GM18907 (cell line): Measurements from ENCODE around the gene SMOC1.

Experiments used
- ATAC-seq: cut with Tn5 transposase; IDR thresholded peaks from one replicate; pipeline ENCODE4 v1.9.1; 2021; ENCODE audit warnings: mild to moderate bottlenecking, moderate library complexity; ENCODE audit not compliant: unreplicated experiment

Gene SMOC1

DNA sequence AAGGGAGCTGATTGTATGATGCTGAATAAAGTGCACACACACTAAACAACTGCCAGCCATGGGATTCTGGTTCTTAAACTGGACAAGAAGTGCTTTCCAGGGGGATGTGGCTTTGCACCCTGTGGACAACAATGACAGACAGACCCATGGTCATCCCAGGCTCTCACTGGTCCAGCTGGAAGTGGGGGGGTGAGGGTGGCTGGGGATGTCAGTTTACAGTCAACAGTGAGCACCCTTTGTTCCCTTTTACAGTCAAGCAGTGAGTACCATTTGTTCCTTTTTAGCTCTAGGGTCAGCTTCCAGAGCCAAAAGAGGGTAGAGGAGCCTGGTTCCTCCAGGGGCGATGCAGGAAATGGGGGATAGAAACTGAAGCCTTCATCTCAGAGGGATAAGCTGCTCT, 100.7 kb downstream of the SMOC1 start:
- ATAC-seq = no peak

DNA sequence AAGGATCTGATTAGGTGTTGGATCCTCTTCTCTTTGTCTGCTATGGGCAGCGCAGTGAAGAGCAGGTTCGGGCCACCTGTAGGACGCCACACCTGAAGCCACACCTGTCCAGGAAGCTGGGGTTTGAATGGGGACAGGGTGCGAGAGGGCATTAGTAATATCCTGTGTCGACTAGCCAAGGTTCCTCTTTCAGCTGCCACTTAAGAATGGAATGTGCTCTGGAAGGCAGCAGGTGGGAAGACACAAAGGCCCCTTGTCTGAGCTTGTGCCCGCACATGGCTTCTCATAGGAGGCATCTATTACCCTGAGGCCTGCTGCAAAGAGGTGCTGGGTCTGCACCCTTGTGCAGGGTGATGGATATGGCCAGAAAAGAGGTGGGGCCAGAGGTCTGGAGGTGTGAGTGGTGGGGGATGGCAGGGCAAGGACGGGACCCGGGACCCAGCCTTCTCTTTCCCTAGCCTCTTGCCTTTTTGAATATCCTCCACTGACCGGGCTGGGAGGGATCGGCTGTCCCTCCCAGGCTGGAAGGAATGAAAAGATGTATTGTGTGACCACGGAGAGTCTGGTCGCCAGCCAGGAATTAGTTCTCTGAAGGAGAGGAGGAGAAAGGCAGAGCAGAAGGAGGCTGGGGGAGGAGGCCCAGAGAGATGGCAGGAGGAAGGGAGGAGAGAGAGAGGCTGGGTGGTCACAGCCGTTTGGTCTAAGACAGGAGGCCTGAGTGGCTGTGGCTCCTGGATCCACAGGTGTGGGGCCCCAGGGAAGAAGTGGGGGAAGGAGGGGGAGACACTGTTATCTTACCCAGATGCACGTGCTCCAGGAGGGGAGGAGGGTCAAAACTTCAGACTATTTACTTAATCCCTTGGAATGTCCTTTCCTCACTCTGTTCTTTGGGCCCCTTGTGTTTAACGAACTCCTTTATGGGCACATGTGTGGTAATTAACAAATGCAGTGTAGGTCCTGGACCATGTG, 101.5 kb downstream of the SMOC1 start:
- no peak for ATAC-seq

DNA sequence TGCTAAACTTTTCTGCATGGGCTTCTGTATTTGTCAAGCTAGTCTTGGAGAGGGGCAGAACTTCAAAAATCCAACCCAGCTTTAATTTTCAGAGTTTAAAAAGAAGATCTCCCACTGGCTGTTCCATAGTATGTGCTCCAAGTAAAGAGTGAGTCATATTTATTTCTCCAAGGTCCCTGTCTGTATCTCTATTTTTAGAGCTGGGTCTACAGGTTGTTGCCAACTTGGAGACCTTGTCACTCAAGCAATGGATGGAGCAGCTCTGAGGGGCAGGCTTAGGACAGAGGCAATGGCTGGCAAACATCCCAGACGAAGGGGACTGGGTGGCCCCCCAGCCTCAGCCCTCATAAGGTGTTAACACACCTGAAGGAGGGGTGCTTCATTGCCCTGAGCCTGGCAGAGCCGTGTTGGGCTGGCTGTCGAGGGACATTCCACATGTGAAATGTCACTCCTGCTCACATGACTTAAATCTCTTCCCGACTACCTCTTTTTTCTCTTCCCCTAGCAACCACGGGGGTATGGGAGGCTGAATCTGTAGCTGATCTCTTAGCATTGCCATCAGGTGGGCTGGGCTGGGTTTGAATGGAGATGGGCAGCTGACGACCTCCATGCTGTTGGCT, 103.1 kb downstream of the SMOC1 start:
- no peak for ATAC-seq

DNA sequence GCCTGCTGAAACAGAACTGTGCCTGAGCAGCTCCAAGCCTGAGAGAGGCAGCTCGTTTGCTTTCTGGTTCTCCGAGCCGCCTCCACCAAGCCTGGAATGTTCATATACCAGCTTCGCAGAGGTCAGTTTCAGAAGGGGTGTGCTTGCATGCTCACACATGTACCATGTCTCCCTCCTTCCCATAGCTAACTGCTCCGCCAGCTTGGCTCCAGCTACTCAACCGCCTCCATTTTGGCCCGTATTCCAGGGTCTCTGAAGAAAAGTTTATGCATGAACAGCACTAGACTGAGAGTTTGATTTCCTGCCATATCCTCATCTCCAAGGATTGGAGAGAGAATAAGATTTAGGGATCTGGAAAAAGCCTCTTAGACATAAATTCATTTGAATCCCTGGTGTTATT, 103.7 kb downstream of the SMOC1 start:
- no peak for ATAC-seq

DNA sequence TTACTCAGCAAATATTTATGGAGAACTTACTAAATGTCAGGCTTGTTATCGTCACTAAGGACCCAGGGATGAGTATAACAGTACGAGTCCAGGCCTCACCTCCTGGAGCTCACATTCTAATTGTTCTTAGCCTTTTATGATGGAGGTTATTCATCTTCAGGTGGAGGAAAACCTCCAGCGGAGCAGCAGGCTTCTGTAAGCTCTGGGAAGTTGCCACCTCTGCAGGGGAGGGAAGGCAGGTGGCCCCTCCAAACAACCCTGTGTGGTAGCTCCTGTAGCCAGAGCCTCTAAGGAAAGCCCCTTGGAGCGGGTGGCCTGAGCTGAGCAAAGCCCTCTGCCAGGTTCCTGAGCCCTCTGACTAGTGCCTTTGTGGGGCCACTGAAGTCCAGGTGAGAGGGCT, 104.1 kb downstream of the SMOC1 start:
- no peak for ATAC-seq

DNA sequence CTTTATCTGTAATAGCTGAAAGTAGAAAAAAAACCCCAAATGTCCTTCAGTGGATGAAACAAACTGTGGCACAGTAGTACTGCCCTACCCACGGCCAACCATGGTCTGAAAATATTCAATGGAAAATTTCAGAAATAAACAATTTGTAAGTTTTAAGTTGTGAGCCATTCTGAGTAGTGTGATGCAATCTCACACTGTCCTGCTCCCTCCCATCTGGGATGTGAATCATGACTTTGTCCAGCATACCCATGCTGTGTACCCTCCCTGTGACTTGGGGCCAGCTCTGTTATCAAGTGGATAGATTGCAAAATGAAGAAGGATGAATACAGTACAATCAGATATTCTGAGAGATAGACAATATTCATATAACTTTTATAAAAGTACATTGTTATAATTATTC, 106.2 kb downstream of the SMOC1 start:
- no peak for ATAC-seq

DNA sequence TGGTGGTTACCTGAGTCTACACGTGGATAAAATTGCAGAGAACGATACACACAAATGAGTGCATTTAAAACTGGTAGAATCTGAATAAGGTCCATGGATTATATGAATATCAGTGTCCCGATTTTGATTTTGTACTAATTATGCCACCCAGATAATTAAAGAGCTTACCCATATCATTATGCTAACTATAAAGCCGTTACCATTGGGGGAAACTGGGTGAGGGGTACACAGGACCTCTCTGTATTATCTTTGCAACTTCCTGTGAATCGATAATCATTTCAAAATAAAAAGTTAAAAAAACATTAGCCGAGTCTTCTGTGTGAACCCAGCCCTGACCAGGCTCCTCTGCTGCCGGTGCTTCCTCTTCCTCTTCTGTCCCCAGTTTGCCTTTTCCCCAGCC, 107.1 kb downstream of the SMOC1 start:
- no peak for ATAC-seq

DNA sequence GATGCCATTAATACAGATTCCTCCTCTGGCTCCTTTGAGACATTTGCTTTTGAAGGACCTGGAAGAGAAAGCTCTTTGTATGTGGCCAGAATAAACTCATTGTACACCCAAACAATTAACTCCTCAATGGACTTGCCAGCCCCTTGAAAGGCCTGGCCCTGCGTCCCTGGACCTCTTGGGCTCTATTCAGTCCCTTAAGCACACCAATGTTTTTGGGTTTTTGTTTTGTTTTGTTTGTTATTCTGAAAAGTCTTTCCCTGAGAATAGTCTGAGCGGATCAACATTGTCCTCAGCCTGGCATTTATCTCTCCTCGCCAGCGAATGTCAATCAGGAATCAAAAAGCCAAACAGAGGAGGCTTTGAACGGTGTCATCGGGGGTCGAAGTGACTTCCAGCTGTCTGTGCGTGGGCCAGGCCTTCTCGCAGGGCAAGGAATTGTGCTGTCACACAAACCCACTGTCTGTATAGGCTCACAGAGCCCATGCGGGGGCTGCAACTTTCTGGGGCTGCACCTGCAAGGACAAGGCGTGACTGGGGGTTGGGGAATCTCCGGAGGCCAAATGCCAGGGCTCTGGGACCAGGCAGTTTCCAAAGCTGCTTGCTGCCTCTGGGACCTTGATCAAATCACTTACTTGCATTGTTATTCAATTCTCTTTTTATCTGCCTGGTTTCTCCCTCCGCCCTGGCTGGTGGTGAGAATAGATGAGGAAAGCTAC, 108.3 kb downstream of the SMOC1 start:
- no peak for ATAC-seq

DNA sequence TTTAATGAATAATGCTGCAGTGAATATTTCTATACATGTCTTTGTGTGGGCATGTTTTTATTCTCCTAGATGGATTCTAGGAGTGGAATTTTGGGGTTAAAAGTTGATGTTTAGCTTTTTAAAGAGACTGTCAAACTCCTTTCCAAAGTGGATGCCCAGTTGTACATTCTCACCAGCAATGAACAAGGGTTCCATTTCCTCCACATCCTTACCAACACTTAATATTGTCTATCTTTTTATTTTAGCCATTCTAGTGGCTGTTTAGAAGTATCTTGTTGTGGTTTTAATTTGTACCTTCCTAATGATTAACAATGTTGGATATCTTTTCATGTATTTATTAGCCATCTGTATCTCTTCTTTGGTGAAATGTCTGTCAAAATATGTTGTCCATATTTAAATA, 109.8 kb downstream of the SMOC1 start:
- no peak for ATAC-seq

DNA sequence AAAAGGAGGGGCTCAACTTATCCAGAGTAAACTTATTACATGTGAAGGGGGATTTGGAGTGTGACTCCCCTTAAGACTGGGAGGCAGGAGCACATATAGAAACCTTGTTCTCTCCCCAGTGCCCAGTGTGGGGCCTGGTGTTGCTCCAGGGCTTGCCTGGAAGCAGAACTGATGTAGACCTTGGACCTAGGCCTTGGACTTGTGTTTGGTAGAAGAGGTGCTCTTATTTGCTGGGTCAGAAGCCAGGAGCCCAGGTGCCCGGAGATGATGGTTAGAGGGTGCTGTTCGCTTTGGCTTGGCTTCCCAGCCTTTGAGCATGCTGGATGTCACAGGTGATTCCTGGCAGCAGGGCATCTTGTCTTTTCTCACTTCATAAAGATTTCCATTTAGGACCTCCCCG, 110.4 kb downstream of the SMOC1 start:
- ATAC-seq = no peak

DNA sequence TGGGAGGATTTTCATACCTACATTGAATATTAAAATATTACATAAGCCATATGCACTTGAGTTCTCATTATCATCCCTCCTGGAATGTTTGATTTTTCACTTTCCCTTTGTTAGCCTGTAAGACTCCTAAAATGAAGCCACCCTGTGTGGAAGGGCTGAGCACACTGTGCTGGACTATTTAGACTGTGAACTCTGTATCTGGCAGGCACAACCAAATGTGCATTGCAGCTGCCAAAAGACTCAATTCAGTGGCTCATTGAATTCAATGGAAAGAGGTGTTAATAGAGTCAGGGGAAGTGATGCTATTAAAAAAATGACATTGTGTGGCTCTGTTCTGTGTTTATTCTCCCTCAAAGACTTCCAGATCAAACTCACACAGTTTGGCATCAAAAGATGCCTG, 111.1 kb downstream of the SMOC1 start:
- ATAC-seq = no peak

DNA sequence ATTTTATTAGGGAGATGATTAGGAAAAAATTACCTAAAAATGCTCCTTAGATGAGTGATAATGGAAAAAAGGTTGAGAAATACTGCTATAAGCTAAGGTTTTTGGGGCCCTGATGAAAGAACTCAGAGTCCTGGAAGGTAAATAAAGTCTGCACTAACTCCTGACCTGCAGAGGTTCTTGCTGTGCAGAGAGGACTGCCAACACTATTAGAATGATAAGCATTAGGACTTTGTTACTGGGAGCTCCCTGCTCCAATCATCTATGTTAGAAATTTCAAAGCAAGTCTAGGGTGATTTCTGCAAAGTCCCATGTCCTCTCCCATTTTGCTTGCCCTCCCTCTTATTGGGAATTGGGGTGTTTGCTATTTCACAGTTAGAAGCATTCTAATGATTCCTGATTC, 112.2 kb downstream of the SMOC1 start:
- ATAC-seq = no peak

DNA sequence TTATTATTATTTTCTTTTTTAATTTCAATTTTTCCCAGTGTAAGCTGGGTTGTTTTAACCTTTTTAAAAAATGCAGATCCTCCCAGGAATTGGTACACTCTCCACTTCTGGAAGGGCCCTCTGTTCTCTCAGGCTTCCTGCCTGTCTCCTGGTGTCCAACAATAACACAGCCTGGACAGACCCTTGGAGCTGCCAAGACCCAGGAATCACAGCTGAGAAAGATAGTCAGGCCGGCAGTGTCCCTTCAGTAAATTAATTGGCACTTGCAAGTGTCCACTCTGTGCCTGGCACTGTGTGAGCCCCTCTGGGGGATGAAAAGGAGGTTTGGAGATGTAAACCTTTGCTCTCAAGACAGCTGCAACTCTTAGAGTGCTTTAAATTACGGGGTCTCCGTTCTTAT, 113.3 kb downstream of the SMOC1 start:
- ATAC-seq = no peak

DNA sequence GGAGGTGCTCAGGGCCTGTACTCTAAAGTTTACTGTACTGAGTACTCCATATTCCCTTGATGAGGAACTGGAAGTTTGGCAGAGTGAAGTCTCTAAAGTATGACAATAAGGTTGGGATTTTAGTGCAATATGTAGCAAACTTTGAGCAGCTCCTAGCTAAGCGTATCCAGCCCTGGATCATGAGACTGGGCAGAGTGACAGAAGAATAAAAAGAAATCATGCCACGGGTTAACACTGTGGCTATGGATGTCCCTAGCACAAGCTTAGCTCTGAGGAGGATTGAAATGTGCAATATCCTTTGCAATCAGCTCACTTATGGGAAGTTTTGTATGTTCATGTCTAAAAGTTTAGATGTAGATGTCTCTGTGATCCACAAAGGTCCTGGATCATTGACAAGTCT, 114.1 kb downstream of the SMOC1 start:
- ATAC-seq = no peak

DNA sequence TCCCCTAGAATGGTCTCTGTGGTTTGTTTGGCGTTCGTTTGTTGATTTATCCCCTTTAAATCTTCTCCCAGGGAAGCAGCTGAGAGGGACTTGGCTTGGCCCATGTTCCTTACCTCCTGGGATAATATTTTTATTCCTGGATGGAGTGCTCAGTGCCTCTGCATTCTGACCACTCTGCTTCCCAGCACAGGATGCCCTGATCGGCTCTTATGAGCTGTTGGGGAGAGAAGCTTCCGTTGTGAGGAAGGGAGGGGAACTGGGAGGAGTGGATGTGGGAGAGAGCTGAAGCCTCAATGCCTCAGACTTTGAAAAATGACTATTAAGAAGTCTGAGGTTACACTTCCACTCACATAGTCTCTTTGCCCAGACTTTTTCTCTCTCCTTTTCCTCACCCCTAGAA, 114.8 kb downstream of the SMOC1 start:
- ATAC-seq = no peak

DNA sequence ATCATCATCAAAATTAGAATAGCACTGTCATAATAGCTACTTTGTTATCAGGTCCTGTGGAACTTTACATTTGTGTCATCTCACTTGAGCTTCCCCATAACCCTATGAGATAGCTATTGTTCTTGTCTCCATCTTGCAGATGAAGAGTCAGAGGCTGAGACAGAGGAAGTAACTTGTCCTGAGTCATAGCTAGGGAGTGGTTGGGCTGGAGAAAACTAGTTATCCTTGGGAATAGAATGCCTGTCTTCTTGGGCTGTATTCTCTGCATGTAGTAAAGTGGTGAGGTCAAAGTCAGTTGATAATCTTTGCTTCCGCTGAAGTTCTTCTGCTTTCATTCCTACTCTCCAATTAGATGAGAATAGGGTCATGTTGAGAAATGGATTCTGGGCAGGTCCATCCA, 117.0 kb downstream of the SMOC1 start:
- no peak for ATAC-seq

DNA sequence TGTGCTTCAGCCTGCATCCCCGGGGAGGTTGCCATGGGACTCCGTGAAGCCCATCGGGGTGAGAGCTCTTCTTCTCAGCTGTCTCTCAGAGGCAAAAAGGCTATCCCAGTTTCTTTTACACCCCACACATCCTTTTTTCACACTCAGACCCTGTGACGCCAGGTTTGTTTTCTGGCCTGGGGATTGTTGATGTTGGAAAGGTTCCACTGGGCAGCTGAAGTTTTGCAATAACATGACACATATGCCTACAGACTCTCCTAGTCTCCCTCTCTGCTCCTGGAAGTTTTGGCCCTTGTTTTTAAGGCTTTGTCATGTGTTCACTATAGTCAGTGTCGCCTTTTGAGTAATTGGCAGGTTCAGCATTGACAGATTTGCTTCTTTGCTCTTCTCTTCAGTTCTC, 118.6 kb downstream of the SMOC1 start:
- no peak for ATAC-seq

DNA sequence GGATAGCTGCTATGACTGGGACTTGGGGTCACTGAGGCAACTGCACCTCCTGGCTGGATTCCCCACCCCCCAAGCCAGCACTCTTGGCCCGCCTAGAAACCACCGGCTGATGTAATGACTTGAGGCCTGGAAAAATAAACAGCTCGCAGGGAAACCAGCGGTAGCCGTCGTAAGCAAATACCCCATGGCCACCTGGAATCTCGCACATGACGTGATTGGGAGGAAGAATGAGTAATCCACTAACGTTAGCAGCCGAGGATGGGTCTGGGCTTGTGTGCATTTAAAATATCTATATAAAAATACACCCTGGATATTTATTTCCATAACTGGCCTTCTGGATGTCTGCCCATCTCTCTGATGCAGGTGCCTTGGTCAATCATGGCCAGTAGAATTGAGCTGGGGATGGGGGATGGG, 120.1 kb downstream of the SMOC1 start:
- ATAC-seq = no peak

DNA sequence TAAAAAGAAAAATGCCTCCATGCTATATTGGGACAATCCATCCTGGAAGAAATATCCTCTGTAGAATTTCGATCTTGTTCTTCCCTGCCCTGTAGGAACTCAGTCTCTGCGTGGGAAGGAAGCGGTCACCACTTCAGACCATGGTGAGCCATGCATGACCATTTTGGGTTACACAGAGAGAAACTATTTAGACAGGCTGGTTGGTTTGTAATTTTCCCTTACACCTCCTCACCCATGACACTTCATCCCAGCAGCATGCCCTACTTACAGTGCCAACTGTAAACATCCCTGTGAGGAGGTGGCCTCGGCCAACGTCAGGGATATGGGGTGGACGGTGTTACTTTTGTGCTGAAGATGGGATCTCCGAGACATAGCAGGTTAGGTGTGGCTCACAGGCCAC, 121.4 kb downstream of the SMOC1 start:
- no peak for ATAC-seq

DNA sequence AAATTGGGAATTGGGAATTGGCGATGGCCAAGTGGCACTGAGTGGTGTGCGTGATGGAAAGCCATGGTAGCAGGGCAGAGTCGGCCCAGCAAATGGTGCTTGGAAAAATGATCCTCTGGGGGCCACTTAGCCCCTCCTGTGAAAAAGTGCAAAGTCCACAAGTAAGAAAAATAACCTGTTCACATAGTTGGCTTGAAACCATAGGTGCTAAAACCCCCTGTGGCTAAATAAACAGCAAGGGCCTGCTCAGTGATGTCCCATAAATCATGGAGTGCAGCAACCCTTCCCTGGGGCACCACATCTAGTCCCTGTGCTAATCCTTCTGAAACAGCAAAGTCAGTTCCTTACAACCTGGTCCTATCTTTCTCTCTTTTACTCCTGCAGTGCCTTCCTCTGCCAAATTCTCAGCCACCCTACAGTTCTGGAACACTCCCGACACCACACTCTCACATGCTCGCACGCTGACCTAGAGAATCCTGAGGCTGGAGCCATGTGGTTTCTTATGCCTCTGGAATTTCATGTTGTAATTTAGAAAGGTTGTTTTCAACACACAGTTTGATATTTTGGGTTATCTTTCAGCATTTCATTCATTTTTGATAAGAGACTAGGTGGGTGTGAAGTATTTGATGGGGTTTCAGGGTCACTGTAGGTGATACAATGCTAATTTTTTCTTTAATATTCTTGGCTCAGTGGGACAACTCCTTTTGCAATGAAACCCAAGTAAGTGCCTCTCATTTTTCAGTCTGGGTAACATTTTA, 123.6 kb downstream of the SMOC1 start:
- ATAC-seq = no peak

DNA sequence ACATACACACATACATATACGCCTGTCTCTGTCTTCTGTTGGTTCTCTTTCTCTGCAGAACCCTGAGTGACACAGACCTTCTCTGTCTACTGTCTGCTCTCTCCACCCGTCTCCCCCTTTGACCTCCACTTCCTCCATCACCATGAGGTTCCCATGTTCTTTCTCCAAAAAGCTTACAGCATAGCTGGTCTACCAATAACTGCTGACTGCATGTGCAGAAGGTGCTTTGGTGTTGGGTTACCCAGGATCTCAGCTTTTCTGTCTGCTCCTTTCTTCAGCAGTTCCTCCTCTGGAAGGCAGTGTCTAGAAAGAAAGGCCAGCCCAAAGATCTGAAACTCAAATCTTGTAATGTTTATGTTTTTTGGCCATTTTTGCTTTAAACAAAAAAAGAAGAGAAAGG, 125.6 kb downstream of the SMOC1 start:
- ATAC-seq = no peak
